ENCODE measurements around the gene OR1C1. TPM values are rescaled to one million over a fixed set of nuclear protein-coding genes. Genes with fewer than 3 reads are reported as not detected.

Gene OR1C1
- not detected in 2 replicates for total RNA-seq

GRCh38 chr1:247760456-247760855 is at the start of gene OR1C1:
OR1C1 (minus strand) TSS chr1:247760556; CDS start chr1:247758406, 2,150 bp downstream.

GRCh38 chr1:247748041-247748440 is 12.3 kb downstream of the OR1C1 start, which contains the start of gene OR14A2:
OR14A2 (minus strand) TSS chr1:247748141.

GRCh38 chr1:247738315-247738714 is 22.0 kb downstream of the OR1C1 start, which contains the start of gene OR14K1:
OR14K1 (plus strand) TSS chr1:247738615; CDS start chr1:247738615, 0 bp downstream.

GRCh38 chr1:247716546-247716945 is 43.8 kb downstream of the OR1C1 start, which contains the start of gene OR6F1:
OR6F1 (minus strand) TSS chr1:247716646; CDS start chr1:247712755, 3,891 bp downstream.

Other genes with a start within 250 kb of the OR1C1 start
- gene OR2C3, start 224.1 kb downstream of the OR1C1 start, total RNA-seq = not detected in 2 replicates
- not detected in 2 replicates for gene GCSAML, start 211.4 kb downstream of the OR1C1 start, total RNA-seq
- not detected in 2 replicates for gene OR2G2, start 172.2 kb downstream of the OR1C1 start, total RNA-seq
- gene OR2G3, start 155.0 kb downstream of the OR1C1 start, total RNA-seq = not detected in 2 replicates
- gene OR13G1, start 80.8 kb downstream of the OR1C1 start, total RNA-seq = not detected in 2 replicates
- gene OR6F1, start 43.9 kb downstream of the OR1C1 start, total RNA-seq = not detected in 2 replicates
- gene OR14K1, start 21.9 kb downstream of the OR1C1 start, total RNA-seq = not detected in 2 replicates
- not detected in 2 replicates for gene OR14A2, start 12.4 kb downstream of the OR1C1 start, total RNA-seq
- gene OR14A16, start 63.6 kb upstream of the OR1C1 start, total RNA-seq = not detected in 2 replicates
- gene OR11L1, start 81.3 kb upstream of the OR1C1 start, total RNA-seq = not detected in 2 replicates
- gene TRIM58, start 96.6 kb upstream of the OR1C1 start, total RNA-seq = not detected in 2 replicates
- gene OR2W3, start 135.0 kb upstream of the OR1C1 start, total RNA-seq = not detected in 2 replicates
- gene OR2T8, start 159.7 kb upstream of the OR1C1 start, total RNA-seq = not detected in 2 replicates
- gene OR2AJ1, start 164.3 kb upstream of the OR1C1 start, total RNA-seq = not detected in 2 replicates
- gene OR2L8, start 188.3 kb upstream of the OR1C1 start, total RNA-seq = not detected in 2 replicates
- not detected in 2 replicates for gene OR2AK2, start 204.7 kb upstream of the OR1C1 start, total RNA-seq

All from bronchus fibroblast of lung (primary cell).